ENCODE measurements around the gene RPS21. TPM values are rescaled to one million over a fixed set of nuclear protein-coding genes. Genes with fewer than 3 reads are reported as not detected.

Gene RPS21
- total and polyA plus RNA-seq, 2 of the 13 experiments (the other 11 are each of a cell fraction or from before 2014, with no cell fraction given) = 2,647 to 11,063 TPM

DNA sequence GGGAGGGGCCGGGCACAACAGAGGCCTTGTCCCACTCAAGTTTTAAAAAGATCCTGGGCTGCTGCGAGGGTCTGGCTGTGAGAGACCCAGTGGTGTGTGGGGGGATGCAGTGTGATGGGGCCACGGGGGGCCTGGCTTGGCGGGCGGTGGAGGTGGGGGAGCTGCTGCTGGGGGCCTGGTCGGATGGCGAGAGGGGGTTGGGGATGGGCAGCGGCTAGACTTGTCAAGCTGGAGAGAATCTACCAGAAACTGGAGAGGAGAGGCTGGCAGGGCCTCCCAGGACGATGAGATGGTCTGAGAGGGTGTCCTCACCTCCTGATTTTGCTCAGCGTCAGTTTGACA is 5.1 kb downstream of the RPS21 start:
- TF ChIP-seq RBM22 (optimal IDR thresholded peaks at IDR 0.05; ENCODE audit: low read length) = no peak
- TF ChIP-seq, protein P1, sequence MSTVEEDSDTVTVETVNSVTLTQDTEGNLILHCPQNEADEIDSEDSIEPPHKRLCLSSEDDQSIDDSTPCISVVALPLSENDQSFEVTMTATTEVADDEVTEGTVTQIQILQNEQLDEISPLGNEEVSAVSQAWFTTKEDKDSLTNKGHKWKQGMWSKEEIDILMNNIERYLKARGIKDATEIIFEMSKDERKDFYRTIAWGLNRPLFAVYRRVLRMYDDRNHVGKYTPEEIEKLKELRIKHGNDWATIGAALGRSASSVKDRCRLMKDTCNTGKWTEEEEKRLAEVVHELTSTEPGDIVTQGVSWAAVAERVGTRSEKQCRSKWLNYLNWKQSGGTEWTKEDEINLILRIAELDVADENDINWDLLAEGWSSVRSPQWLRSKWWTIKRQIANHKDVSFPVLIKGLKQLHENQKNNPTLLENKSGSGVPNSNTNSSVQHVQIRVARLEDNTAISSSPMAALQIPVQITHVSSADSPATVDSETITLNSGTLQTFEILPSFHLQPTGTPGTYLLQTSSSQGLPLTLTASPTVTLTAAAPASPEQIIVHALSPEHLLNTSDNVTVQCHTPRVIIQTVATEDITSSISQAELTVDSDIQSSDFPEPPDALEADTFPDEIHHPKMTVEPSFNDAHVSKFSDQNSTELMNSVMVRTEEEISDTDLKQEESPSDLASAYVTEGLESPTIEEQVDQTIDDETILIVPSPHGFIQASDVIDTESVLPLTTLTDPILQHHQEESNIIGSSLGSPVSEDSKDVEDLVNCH (CRISPR knock-in tag; IDR thresholded peaks at IDR 0.05) = no peak
- FAIRE-seq (no peak), DNase-seq (ENCODE audit: low spot score) (no peak), ATAC-seq (no peak)
- CTCF ChIA-PET (ENCODE audit: low intra/inter-chr PET ratio, low total read pairs) = no interaction called here
- H3K4me1 ChIP-seq (ENCODE audit: insufficient read depth, low read length) = peaks cover 21% of the 10 kb centered on the region
- no peak overlapping the region for H3K9ac ChIP-seq (ENCODE audit: insufficient read depth, low read depth, low read length)
- no peaks in the 10 kb centered on the region; a peak in 1 of 5 replicates for H3K27me3 ChIP-seq (ENCODE audit: control insufficient read depth in 1 of 2, insufficient read depth in 2 of 2, low read length in 2 of 2)
- no TSS peak for BruUV-seq (replicated peaks)
- no peak overlapping the region for H3K27ac ChIP-seq (ENCODE audit: extremely low read length, insufficient read depth, low read length)
- H3K79me2 ChIP-seq (ENCODE audit: insufficient read depth, low read length) = peaks cover 20% of the 10 kb centered on the region
- POLR2A ChIA-PET = interaction anchor here (1.0 to 1.4 kb wide), 2 partner anchors 7 to 24 kb away, joined by 3 read pairs; no protein-coding TSS in a partner anchor
- H3K4me3 ChIP-seq (replicated peaks in 1 of 3; ENCODE audit: insufficient read depth in 1 of 3, low read depth in 2 of 3, low read length in 3 of 3) = no peak overlapping the region
- no peaks in the 10 kb centered on the region for H3K9me3 ChIP-seq (ENCODE audit: low read length)
- no peak overlapping the region for H2AFZ ChIP-seq (ENCODE audit: low read length)
- intact Hi-C loops (cut with micrococcal nuclease; ENCODE audit: unreplicated experiment) (no loop called here), in situ Hi-C loops (cut with HindIII; ENCODE audit: extremely low pct_ligation_motif_present, low pct_unique_long_range_greater_than_20kb) (no loop called here)
- H3K4me2 ChIP-seq (ENCODE audit: low read depth, low read length) = no peak overlapping the region
- peaks cover 15% of the 10 kb centered on the region for H4K20me1 ChIP-seq (ENCODE audit: insufficient read depth, low read length)
- H3K36me3 ChIP-seq (replicated peaks in 1 of 2; ENCODE audit: control insufficient read depth in 1 of 2, insufficient read depth in 2 of 2, low read length in 2 of 2) = peaks cover 19 to 42% of the 10 kb centered on the region in 2 experiments
- WGBS (ENCODE audit: low lambda C conversion rate) = 98% methylated on average over 10 of the region's 10 CpGs

DNA sequence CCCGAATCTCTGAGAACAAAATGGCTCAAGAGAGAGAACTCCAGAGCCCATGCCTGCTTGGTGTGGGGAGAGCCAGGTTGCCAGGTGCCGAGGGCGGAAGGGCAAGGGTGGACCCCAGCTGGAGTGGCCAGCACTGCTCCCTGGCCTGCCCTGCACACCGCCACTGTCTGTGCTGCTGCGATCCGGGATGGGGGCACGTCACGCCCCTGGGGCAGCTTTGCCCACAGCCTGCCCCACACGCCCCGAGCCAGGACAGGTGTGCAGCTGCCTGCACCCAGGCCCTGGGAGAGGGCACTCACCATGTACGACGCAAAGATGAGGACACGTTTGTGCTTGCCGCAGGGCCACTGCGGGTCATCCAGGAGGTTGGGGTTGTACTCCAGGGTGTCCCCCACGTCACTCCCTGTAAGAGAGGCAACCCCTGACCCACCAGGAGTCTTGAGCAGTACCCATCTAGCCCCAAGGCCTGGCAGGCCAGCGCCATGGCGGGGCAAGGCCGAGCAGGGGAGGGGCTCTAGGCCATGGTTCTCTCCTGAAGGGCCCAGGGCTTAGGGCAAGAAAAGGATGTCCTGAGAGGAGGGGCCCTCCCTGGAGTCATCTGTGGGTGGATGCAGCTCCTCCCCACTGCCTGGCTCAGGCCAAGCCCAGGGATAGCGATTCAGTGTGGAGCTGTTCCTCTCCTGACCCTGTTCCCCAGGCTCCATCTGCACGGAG is 5.9 kb downstream of the RPS21 start:
- ChIA-PET CTCF (ENCODE audit: low intra/inter-chr PET ratio, low total read pairs) (no interaction called here), POLR2A (interaction anchor here (1.5 kb wide), 1 partner anchor 17 kb away, joined by 4 read pairs; no protein-coding TSS in a partner anchor)
- Histone ChIP-seq H3K36me3 (replicated peaks in 1 of 2; ENCODE audit: control insufficient read depth in 1 of 2, insufficient read depth in 2 of 2, low read length in 2 of 2) (peaks cover 19 to 42% of the 10 kb centered on the region in 2 experiments), H3K4me1 (ENCODE audit: insufficient read depth, low read length) (peaks cover 20% of the 10 kb centered on the region), H3K4me2 (ENCODE audit: low read depth, low read length) (no peak overlapping the region), H3K9me3 (ENCODE audit: low read length) (no peaks in the 10 kb centered on the region), H3K4me3 (replicated peaks in 1 of 3; ENCODE audit: insufficient read depth in 1 of 3, low read depth in 2 of 3, low read length in 3 of 3) (no peak overlapping the region), H3K9ac (ENCODE audit: insufficient read depth, low read depth, low read length) (no peak overlapping the region), H4K20me1 (ENCODE audit: insufficient read depth, low read length) (peaks cover 11% of the 10 kb centered on the region), H2AFZ (ENCODE audit: low read length) (no peak overlapping the region), H3K79me2 (ENCODE audit: insufficient read depth, low read length) (peaks cover 12% of the 10 kb centered on the region), H3K27me3 (ENCODE audit: control insufficient read depth in 1 of 2, insufficient read depth in 2 of 2, low read length in 2 of 2) (no peaks in the 10 kb centered on the region; a peak in 1 of 5 replicates), H3K27ac (ENCODE audit: extremely low read length, insufficient read depth, low read length) (no peak overlapping the region)
- intact Hi-C loops (cut with micrococcal nuclease; ENCODE audit: unreplicated experiment) = no loop called here
- BruUV-seq (replicated peaks) = no TSS peak
- ATAC-seq (peak; percentile 3), FAIRE-seq (no peak), DNase-seq (ENCODE audit: low spot score) (no peak)
- in situ Hi-C loops (cut with HindIII; ENCODE audit: extremely low pct_ligation_motif_present, low pct_unique_long_range_greater_than_20kb) = no loop called here
- WGBS (ENCODE audit: low lambda C conversion rate) = 89% methylated on average over 11 of the region's 21 CpGs
- no peak for TF ChIP-seq ZNF256 (CRISPR knock-in tag; conservative IDR thresholded peaks at IDR 0.05)
- TF ChIP-seq ARNTL (CRISPR knock-in tag; IDR thresholded peaks at IDR 0.05) = no peak
- peak; percentile 7; the same call in 1 of the 2 replicates for TF ChIP-seq ZNF768 (CRISPR knock-in tag; IDR thresholded peaks at IDR 0.05)
- TF ChIP-seq ZNF839 (CRISPR knock-in tag; IDR thresholded peaks at IDR 0.05; ENCODE audit: borderline replicate concordance) = 0 out of 2 replicates have a peak, but pooled peaks have one; percentile 38
- TF ChIP-seq ZNF10 (CRISPR knock-in tag; IDR thresholded peaks at IDR 0.05; ENCODE audit: borderline replicate concordance, low read depth) = no peak
- TF ChIP-seq, protein P2, sequence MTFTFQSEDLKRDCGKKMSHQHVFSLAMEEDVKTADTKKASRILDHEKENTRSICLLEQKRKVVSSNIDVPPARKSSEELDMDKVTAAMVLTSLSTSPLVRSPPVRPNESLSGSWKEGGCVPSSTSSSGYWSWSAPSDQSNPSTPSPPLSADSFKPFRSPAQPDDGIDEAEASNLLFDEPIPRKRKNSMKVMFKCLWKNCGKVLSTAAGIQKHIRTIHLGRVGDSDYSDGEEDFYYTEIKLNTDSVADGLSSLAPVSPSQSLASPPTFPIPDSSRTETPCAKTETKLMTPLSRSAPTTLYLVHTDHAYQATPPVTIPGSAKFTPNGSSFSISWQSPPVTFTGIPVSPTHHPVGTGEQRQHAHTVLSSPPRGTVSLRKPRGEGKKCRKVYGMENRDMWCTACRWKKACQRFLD (CRISPR knock-in tag; IDR thresholded peaks at IDR 0.05; ENCODE audit: borderline replicate concordance) = no peak
- TF ChIP-seq, protein P3, sequence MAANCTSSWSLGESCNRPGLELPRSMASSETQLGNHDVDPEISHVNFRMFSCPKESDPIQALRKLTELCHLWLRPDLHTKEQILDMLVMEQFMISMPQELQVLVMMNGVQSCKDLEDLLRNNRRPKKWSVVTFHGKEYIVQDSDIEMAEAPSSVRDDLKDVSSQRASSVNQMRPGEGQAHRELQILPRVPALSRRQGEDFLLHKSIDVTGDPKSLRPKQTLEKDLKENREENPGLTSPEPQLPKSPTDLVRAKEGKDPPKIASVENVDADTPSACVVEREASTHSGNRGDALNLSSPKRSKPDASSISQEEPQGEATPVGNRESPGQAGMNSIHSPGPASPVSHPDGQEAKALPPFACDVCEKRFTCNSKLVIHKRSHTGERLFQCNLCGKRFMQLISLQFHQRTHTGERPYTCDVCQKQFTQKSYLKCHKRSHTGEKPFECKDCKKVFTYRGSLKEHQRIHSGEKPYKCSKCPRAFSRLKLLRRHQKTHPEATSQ (CRISPR knock-in tag; IDR thresholded peaks at IDR 0.05; ENCODE audit: borderline replicate concordance) = no peak
- no peak for TF ChIP-seq ZNF883 (CRISPR knock-in tag; IDR thresholded peaks at IDR 0.05; ENCODE audit: not compliant biosample characterization)
- no peak for TF ChIP-seq ATM (IDR thresholded peaks at IDR 0.05; ENCODE audit: borderline replicate concordance)
- no peak for TF ChIP-seq GABPA (IDR thresholded peaks at IDR 0.05; ENCODE audit: low read depth, low read length)
- TF ChIP-seq GABPA (CRISPR knock-in tag; IDR thresholded peaks at IDR 0.05; ENCODE audit: low read depth) = no peak

All from HepG2 (cell line).